B cell (primary cell): Measurements from ENCODE around the gene SELE. TPM values are rescaled to one million over a fixed set of nuclear protein-coding genes. Genes with fewer than 3 reads are reported as not detected.
A peak's percentile ranks its signal among the peaks of the same experiment; 100 is the strongest.

Experiments
- ATAC-seq: fragments of 200-7000 bp; cut with Tn5 transposase; one replicate; pipeline ENCODE4 v1.10.0; 2021; ENCODE audit warnings: low read depth, mild to moderate bottlenecking, moderate number of reproducible peaks, moderate library complexity
- CTCF ChIA-PET: fragments of 350-600 bp; sonication (Branson Sonifier 250); formaldehyde crosslinking; loops from one replicate; lab custom pipeline; 2021; ENCODE audit warnings: antibody characterized with exemption, inconsistent platforms; lab: Charles Lee
- POLR2A ChIA-PET: fragments of 350-600 bp; sonication (Branson Sonifier 250); formaldehyde crosslinking; loops from one replicate; lab custom pipeline; 2021; ENCODE audit warnings: antibody characterized with exemption; lab: Charles Lee
- DNase-seq: peaks from one replicate; pipeline ENCODE4 v3.0.0; 2013
- H2AFZ ChIP-seq: 2 replicates; pipeline ENCODE4 v1.6.1; 2012; ENCODE audit warnings: mild to moderate bottlenecking, low read depth, low read length; ENCODE audit not compliant: insufficient read depth, poor library complexity, severe bottlenecking
- H3K27ac ChIP-seq, 2 donors: 1 replicate in 1 of 2; 2 replicates in 1 of 2; pipeline ENCODE4 v1.5.1; 2012 to 2013; ENCODE audit warnings: low read length in 2 of 2, mild to moderate bottlenecking in 2 of 2, moderate library complexity in 1 of 2
- H3K27me3 ChIP-seq, 4 experiments: fragments of 200-600 bp in 1 of 4; sonication (generic) in 1 of 4; replicated peaks in 1 of 4; 1 replicate in 2 of 4; 2 replicates in 2 of 4; pipeline versions ENCODE4 v1.6.1 to v1.7.0; 2013 to 2016; ENCODE audit warnings: low read length in 3 of 4, mild to moderate bottlenecking in 2 of 4, mixed read lengths in 1 of 4, moderate library complexity in 1 of 4; ENCODE audit not compliant: insufficient read depth in 4 of 4, control insufficient read depth in 3 of 4; ENCODE audit errors: control extremely low read depth in 1 of 4
- H3K36me3 ChIP-seq, 2 experiments: replicated peaks in 1 of 2; 1 replicate in 1 of 2; 2 replicates in 1 of 2; pipeline versions ENCODE4 v1.6.1 to v1.7.1; 2013; ENCODE audit warnings: low read length in 1 of 2; ENCODE audit not compliant: insufficient read depth in 2 of 2, control insufficient read depth in 1 of 2; ENCODE audit errors: control extremely low read depth in 1 of 2, extremely low read depth in 1 of 2
- H3K4me1 ChIP-seq, 2 donors: fragments of 200-600 bp in 1 of 2; sonication (generic) in 1 of 2; 1 replicate in 1 of 2; 2 replicates in 1 of 2; pipeline versions ENCODE4 v1.5.1 to v1.6.1; 2013 to 2017; ENCODE audit warnings: low read length in 2 of 2; ENCODE audit not compliant: control insufficient read depth in 2 of 2, insufficient read depth in 2 of 2
- H3K4me2 ChIP-seq: replicated peaks from 2 replicates; pipeline ENCODE3; 2012; ENCODE audit warnings: mild to moderate bottlenecking, low read depth, low read length; ENCODE audit not compliant: poor library complexity, severe bottlenecking
- H3K4me3 ChIP-seq, 5 experiments: fragments of 200-600 bp in 1 of 5; sonication (generic) in 1 of 5; 1 replicate in 3 of 5; 2 replicates in 2 of 5; pipeline versions ENCODE4 v1.5.1 to v1.7.0; 2011 to 2016; ENCODE audit warnings: low read length in 4 of 5, mild to moderate bottlenecking in 4 of 5, low read depth in 2 of 5, control low read depth in 1 of 5, moderate library complexity in 1 of 5; ENCODE audit not compliant: insufficient read depth in 1 of 5; ENCODE audit errors: control extremely low read depth in 1 of 5, extremely low read depth in 1 of 5
- H3K79me2 ChIP-seq: fragments of 200-600 bp; sonication (generic); one replicate; pipeline ENCODE4 v1.6.0; 2016; ENCODE audit warnings: low read length; ENCODE audit not compliant: control insufficient read depth, insufficient read depth
- H3K9ac ChIP-seq: fragments of 200-600 bp; sonication (generic); 2 replicates; pipeline ENCODE4 v1.6.1; 2017; ENCODE audit warnings: mild to moderate bottlenecking, low read length, moderate library complexity
- H3K9me3 ChIP-seq, 3 donors: one replicate each; pipeline versions ENCODE4 v1.6.1 to v1.7.1; 2013; ENCODE audit warnings: low read length in 2 of 3; ENCODE audit not compliant: control insufficient read depth in 2 of 3, insufficient read depth in 1 of 3; ENCODE audit errors: control extremely low read depth in 1 of 3
- H4K20me1 ChIP-seq: 2 replicates; pipeline ENCODE4 v1.6.0; 2012; ENCODE audit warnings: mild to moderate bottlenecking, low read length; ENCODE audit not compliant: insufficient read depth, control insufficient read depth, poor library complexity, severe bottlenecking
- H3K27ac Mint-ChIP-seq: one replicate; pipeline ENCODE4 v1.8.0; 2021; ENCODE audit warnings: mixed read lengths
- H3K27me3 Mint-ChIP-seq: one replicate; pipeline ENCODE4 v1.8.0; 2021; ENCODE audit warnings: mixed read lengths
- H3K4me1 Mint-ChIP-seq: one replicate; pipeline ENCODE4 v1.8.0; 2021; ENCODE audit warnings: mixed read lengths
- H3K4me3 Mint-ChIP-seq: one replicate; pipeline ENCODE4 v1.8.0; 2021; ENCODE audit warnings: mixed read lengths
- H3K9me3 Mint-ChIP-seq: one replicate; pipeline ENCODE4 v1.8.0; 2022; ENCODE audit warnings: mixed read lengths; ENCODE audit not compliant: insufficient read depth
- EZH2 ChIP-seq: IDR thresholded peaks from 2 replicates; pipeline ENCODE4 v1.6.1; 2012; ENCODE audit warnings: borderline replicate concordance, low read depth, mild to moderate bottlenecking, moderate library complexity, low read length; ENCODE audit not compliant: insufficient read depth, poor library complexity, severe bottlenecking
- WGBS: methylation state at CpG from one replicate; pipeline ENCODE4 v1.1.5; 2013; ENCODE audit warnings: missing lambda C conversion rate; ENCODE audit not compliant: insufficient coverage; 5-methylcytosine and 5-hydroxymethylcytosine counted together
- intact Hi-C: fragments of 100-400 bp; cut with micrococcal nuclease; formaldehyde crosslinking; loops from one replicate; pipeline ENCODE4 v1.10.0; 2022
- polyA plus RNA-seq: library from polyadenylated mRNA; depleted of rRNA; stranded (reverse); fragments of >200 nt; gene quantifications from 2 replicates; pipeline ENCODE4 v1.2.3, GENCODE V29; 2012
- total RNA-seq, 2 donors: library from RNA; stranded (reverse); fragments of 120-200 nt in 1 of 2; gene quantifications; 1 replicate in 1 of 2; 2 replicates in 1 of 2; pipeline versions ENCODE4 v1.2.3 to v1.2.4, GENCODE V29; 2013 to 2022
- TF ChIP-seq, protein P1 (sequence below): fragments of 200-600 bp; IDR thresholded peaks from one replicate; pipeline ENCODE4 v1.8.0; 2022; ENCODE audit warnings: antibody characterized with exemption, mild to moderate bottlenecking

SELE gene
- total and polyA plus RNA-seq, 2 donors (not counting 1 experiment from before 2014, with no cell fraction given) = not detected

DNA sequence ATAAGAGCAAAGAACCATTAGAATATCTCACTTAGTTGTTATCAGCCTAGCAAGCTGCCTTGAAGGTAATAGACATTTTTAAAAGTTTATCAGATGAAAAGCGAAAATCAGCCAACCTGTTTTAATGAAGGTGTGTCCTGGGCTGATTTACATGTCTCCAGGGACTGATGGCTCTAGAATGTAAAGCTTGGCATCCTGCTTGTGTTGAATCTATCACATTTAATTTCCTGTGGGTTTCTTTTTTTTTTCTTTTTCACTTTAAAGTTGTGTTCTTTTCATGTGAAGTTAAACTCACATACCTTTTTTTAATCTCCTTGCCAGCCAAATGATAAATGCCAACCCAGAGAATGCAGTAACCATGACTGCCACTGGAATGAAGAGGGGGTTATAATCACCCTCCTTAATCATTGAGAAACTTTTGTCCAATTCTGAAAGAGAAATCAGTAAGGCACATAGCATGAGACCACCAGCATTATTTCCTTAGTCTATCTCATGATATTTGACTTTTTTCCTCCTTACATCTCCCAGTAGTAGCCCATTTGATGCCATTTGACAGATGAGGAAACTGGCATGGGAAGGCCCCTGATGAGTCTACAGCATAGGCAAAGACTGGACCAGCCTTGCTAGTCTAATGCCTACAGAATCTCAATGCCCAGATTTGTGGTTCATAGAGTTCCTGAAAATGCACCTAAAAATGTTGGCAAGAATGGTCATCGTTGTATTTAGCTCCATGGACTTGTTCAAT lies 32.4 kb downstream of the SELE start:
- DNase-seq (peak; percentile 45), ATAC-seq (peak; percentile 44)
- Mint-ChIP-seq H3K4me1 (peaks cover 95% of the 10 kb centered on the region), H3K9me3 (no peaks in the 10 kb centered on the region), H3K27me3 (no peaks in the 10 kb centered on the region), H3K4me3 (peak overlapping the region; percentile 76), H3K27ac (peak overlapping the region; percentile 94)
- peaks cover 20 to 86% of the 10 kb centered on the region in 2 experiments for H3K36me3 ChIP-seq
- peak overlapping the region; percentile 27 for H3K9ac ChIP-seq
- no peak overlapping the region for H2AFZ ChIP-seq
- H3K4me1 ChIP-seq = peaks cover 98 to 100% of the 10 kb centered on the region in 2 donors
- CTCF ChIA-PET = interaction anchor here (0.7 to 5.7 kb wide), 10 partner anchors 9 to 115 kb away, joined by 3 to 60 read pairs (median 6); partner anchors contain the start of gene F5
- H4K20me1 ChIP-seq = peaks cover 7% of the 10 kb centered on the region
- 44% methylated on average over 2 of the region's 2 CpGs for WGBS
- H3K79me2 ChIP-seq = peaks cover 84% of the 10 kb centered on the region
- no peak for TF ChIP-seq EZH2
- intact Hi-C loops = loop anchor here (1.0 to 10.0 kb wide), 4 partner anchors 8 to 1783 kb away; partner anchors contain the start of gene PRRC2C
- H3K4me2 ChIP-seq = peak overlapping the region; percentile 73
- no peaks in the 10 kb centered on the region for H3K9me3 ChIP-seq
- H3K27ac ChIP-seq = peak overlapping the region; percentile 56 to 87
- peak overlapping the region; percentile 0 to 16 (median 1) for H3K4me3 ChIP-seq
- no peaks in the 10 kb centered on the region for H3K27me3 ChIP-seq
- POLR2A ChIA-PET = interaction anchor here (0.6 to 1.3 kb wide), 3 partner anchors 12 to 33 kb away, joined by 3 to 5 read pairs (median 4); no protein-coding TSS in a partner anchor

DNA sequence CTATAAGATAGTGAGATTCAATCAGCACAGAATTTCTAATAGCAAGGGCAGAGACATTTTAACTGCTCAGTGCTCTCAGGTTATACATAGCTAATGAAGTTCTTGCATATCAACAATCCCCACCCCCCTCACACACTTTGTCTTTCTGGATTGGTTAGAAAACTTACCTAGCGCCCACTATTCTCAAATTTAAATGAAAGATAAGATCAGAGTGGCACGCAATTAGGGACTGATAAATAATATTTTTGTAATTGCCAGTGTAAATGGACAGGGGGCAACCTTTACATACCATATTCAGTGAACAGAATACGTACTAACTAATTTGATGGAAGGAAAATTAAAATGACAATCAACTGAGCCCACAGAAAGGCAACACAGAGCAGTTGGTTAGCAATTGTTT lies 34.2 kb downstream of the SELE start:
- peaks cover 99 to 100% of the 10 kb centered on the region in 2 donors for H3K4me1 ChIP-seq
- H3K4me2 ChIP-seq = peak overlapping the region; percentile 56
- H3K27ac ChIP-seq = peak overlapping the region; percentile 61 to 87
- H3K9ac ChIP-seq = peak overlapping the region; percentile 18
- Mint-ChIP-seq H3K4me3 (peak overlapping the region; percentile 68), H3K4me1 (peaks cover 94% of the 10 kb centered on the region), H3K27ac (peak overlapping the region; percentile 92), H3K27me3 (no peaks in the 10 kb centered on the region), H3K9me3 (no peaks in the 10 kb centered on the region)
- peaks cover 23 to 86% of the 10 kb centered on the region in 2 experiments for H3K36me3 ChIP-seq
- DNase-seq = no peak
- TF ChIP-seq EZH2 = no peak
- TF ChIP-seq, protein P1, sequence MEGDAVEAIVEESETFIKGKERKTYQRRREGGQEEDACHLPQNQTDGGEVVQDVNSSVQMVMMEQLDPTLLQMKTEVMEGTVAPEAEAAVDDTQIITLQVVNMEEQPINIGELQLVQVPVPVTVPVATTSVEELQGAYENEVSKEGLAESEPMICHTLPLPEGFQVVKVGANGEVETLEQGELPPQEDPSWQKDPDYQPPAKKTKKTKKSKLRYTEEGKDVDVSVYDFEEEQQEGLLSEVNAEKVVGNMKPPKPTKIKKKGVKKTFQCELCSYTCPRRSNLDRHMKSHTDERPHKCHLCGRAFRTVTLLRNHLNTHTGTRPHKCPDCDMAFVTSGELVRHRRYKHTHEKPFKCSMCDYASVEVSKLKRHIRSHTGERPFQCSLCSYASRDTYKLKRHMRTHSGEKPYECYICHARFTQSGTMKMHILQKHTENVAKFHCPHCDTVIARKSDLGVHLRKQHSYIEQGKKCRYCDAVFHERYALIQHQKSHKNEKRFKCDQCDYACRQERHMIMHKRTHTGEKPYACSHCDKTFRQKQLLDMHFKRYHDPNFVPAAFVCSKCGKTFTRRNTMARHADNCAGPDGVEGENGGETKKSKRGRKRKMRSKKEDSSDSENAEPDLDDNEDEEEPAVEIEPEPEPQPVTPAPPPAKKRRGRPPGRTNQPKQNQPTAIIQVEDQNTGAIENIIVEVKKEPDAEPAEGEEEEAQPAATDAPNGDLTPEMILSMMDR = no peak
- no peaks in the 10 kb centered on the region for H3K9me3 ChIP-seq
- ChIA-PET POLR2A (interaction anchor here (0.9 kb wide), 1 partner anchor 10 kb away, joined by 3 read pairs; no protein-coding TSS in a partner anchor), CTCF (interaction anchor here (0.7 to 5.7 kb wide), 10 partner anchors 9 to 111 kb away, joined by 3 to 60 read pairs (median 5); no protein-coding TSS in a partner anchor)
- no CpG with 5 or more reads among the region's 3 CpGs for WGBS
- H3K27me3 ChIP-seq = no peaks in the 10 kb centered on the region
- ATAC-seq = no peak
- H4K20me1 ChIP-seq = no peaks in the 10 kb centered on the region
- no peak overlapping the region for H2AFZ ChIP-seq
- peak overlapping the region in 1 of 5 experiments; percentile 28 for H3K4me3 ChIP-seq
- peaks cover 66% of the 10 kb centered on the region for H3K79me2 ChIP-seq
- intact Hi-C loops = loop anchor here (10.0 kb wide), 1 partner anchor 1785 kb away; the partner anchor contains the start of gene PRRC2C
